ENCODE data around the gene RNF212. TPM values are rescaled to one million over a fixed set of nuclear protein-coding genes. Genes with fewer than 3 reads are reported as not detected.

RNF212 gene
- total and polyA plus RNA-seq, 10 of the 15 experiments (the other 5 are each of a cell fraction or from before 2014, with no cell fraction given) = not detected

DNA sequence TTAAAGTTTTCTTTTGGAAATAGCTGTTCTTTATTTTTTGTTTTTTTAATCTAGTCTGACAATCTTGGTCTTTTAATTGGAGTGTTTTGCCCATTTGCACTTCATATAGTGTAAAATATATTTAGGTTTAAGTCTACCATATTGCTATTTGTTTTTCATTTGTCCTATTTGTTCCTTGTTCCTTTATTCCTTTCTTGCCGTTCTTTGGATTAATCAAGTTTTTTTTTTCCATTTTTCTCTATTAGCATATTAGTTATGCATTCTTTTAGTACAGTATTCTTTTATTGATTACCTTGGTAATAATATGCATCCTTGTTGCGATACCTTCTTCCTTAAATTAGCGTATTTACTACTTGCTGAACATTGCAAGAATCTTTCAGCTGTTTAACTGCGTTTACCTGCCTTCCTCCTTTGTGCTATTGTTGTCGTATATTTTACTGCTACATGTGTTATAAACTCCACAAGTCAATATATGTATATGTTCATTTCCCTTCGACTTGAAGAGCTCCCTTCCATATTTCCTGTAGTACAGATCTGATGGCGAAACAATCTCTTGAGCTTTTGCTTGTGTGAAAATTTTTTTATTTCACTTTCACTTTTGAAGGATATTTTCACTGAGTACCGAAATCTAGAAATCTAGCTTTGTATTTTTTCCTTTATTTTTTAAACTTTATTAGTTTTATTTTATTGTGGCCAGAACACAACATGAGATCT is 23.9 kb upstream of the RNF212 start:
- Histone ChIP-seq H3K27me3 (replicated peaks in 1 of 2; ENCODE audit: control insufficient read depth in 2 of 2, insufficient read depth in 2 of 2, low read length in 1 of 2) (no peaks in the 10 kb centered on the region), H3K36me3 (ENCODE audit: control insufficient read depth in 2 of 2, insufficient read depth in 2 of 2, low read length in 1 of 2) (no peaks in the 10 kb centered on the region), H3K4me3 (no peak overlapping the region), H4K20me1 (ENCODE audit: control insufficient read depth, insufficient read depth) (no peaks in the 10 kb centered on the region), H3K9ac (ENCODE audit: control insufficient read depth, insufficient read depth, low read length) (no peak overlapping the region), H3K4me1 (ENCODE audit: control insufficient read depth, insufficient read depth, low read length) (no peaks in the 10 kb centered on the region; the same call in none of the 2 replicates), H3K9me3 (replicated peaks; ENCODE audit: control insufficient read depth, insufficient read depth, low read length) (no peaks in the 10 kb centered on the region; the same call in 1 of the 3 replicates), H2AFZ (ENCODE audit: control insufficient read depth, low read depth, low read length) (peak overlapping the region; percentile 85), H3K4me2 (ENCODE audit: control insufficient read depth, insufficient read depth) (peak overlapping the region; percentile 31), H3K79me2 (ENCODE audit: control insufficient read depth, insufficient read depth, low read length) (no peaks in the 10 kb centered on the region), H3K27ac (ENCODE audit: control insufficient read depth, insufficient read depth) (no peak overlapping the region)
- DNase-seq (ENCODE audit: low read depth, low spot score) = peak; percentile 9
- POLR2A ChIA-PET = interaction anchor here (0.9 to 1.8 kb wide), 2 partner anchors 22 to 210 kb away, joined by 3 to 4 read pairs; partner anchors contain the start of gene UVSSA
- SMC1A ChIA-PET (ENCODE audit: uncharacterized antibody, unreplicated experiment) = interaction anchor here (0.9 to 2.9 kb wide), 11 partner anchors 10 to 209 kb away, joined by 3 to 17 read pairs (median 4); no protein-coding TSS in a partner anchor
- RAD21 ChIA-PET (ENCODE audit: unreplicated experiment) = interaction anchor here (0.9 to 1.5 kb wide), 5 partner anchors 26 to 216 kb away, joined by 3 to 13 read pairs (median 4); partner anchors contain the start of genes CTBP1 and UVSSA
- ATAC-seq = no peak
- TF ChIP-seq ZBTB40 (IDR thresholded peaks at IDR 0.05; ENCODE audit: borderline replicate concordance) (peak; percentile 81), SUZ12 (IDR thresholded peaks at IDR 0.05; ENCODE audit: unreplicated experiment) (no peak)
- TF ChIP-seq, protein P1, sequence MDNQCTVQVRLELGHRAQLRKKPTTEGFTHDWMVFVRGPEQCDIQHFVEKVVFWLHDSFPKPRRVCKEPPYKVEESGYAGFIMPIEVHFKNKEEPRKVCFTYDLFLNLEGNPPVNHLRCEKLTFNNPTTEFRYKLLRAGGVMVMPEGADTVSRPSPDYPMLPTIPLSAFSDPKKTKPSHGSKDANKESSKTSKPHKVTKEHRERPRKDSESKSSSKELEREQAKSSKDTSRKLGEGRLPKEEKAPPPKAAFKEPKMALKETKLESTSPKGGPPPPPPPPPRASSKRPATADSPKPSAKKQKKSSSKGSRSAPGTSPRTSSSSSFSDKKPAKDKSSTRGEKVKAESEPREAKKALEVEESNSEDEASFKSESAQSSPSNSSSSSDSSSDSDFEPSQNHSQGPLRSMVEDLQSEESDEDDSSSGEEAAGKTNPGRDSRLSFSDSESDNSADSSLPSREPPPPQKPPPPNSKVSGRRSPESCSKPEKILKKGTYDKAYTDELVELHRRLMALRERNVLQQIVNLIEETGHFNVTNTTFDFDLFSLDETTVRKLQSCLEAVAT (IDR thresholded peaks at IDR 0.05) = peak; percentile 51; the same call in 1 of the 2 replicates
- intact Hi-C loops (cut with micrococcal nuclease; ENCODE audit: unreplicated experiment) = no loop called here
- 36% methylated on average over 8 of the region's 8 CpGs for WGBS (ENCODE audit: insufficient coverage, insufficient replicate concordance, low lambda C conversion rate, missing lambda C conversion rate)
- CTCF ChIA-PET = interaction anchor here (1.0 to 2.0 kb wide), 6 partner anchors 15 to 209 kb away, joined by 3 to 17 read pairs (median 4); partner anchors contain the start of gene UVSSA
- no TSS peak for BruUV-seq (replicated peaks)
- peak; percentile 23 for FAIRE-seq
- in situ Hi-C loops (cut with MboI) = no loop called here

All from GM12878 (cell line).